NCI-H146 treated with DMSO at 0.1 percent for 48 hours (cell line): ENCODE measurements around the gene GPATCH8.
A peak's percentile ranks its signal among the peaks of the same experiment; 100 is the strongest.
"Not testable (repeated sequence)": the region's sequence is repeated elsewhere in the genome, so short reads cannot be mapped to it uniquely, and the experiment has no call there.

Source experiments
- DNase-seq: peaks from one replicate; lab custom pipeline; 2025; ENCODE audit not compliant: unreplicated experiment; lab: John Stamatoyannopoulos, UW

The GPATCH8 gene

GRCh38 chr17:44527954-44528353 is 24.7 kb upstream of the GPATCH8 start:
- no peak for DNase-seq

GRCh38 chr17:44527102-44527501 is 23.9 kb upstream of the GPATCH8 start:
- no peak for DNase-seq

- DNase-seq = no peak
Measured at GRCh38 chr17:44523672-44523972, 20.4 kb upstream of the GPATCH8 start.

- DNase-seq = peak; percentile 21
Measured at GRCh38 chr17:44522883-44523671, 19.9 kb upstream of the GPATCH8 start.

- no peak for DNase-seq
Measured at GRCh38 chr17:44518032-44518431, 14.8 kb upstream of the GPATCH8 start.

- DNase-seq = peak; percentile 87
Measured at GRCh38 chr17:44511241-44512134, 8.3 kb upstream of the GPATCH8 start.

- DNase-seq = not testable (repeated sequence)
Measured at GRCh38 chr17:44506939-44507604, 3.9 kb upstream of the GPATCH8 start.

- DNase-seq = peak; percentile 9
Measured at GRCh38 chr17:44502598-44503146, 534 bp downstream of the GPATCH8 start.

- DNase-seq = peak; percentile 17
Measured at GRCh38 chr17:44501866-44502375, 1.3 kb downstream of the GPATCH8 start.

GRCh38 chr17:44499722-44500121 is 3.5 kb downstream of the GPATCH8 start:
- DNase-seq = no peak

GRCh38 chr17:44496815-44497214 is 6.4 kb downstream of the GPATCH8 start:
- DNase-seq = no peak

- DNase-seq = no peak
Measured at GRCh38 chr17:44493339-44493738, 9.9 kb downstream of the GPATCH8 start.

GRCh38 chr17:44492706-44493272 is 10.4 kb downstream of the GPATCH8 start:
- DNase-seq = no peak

GRCh38 chr17:44489581-44489980 is 13.6 kb downstream of the GPATCH8 start:
- DNase-seq = no peak

GRCh38 chr17:44487170-44487569 is 16.0 kb downstream of the GPATCH8 start:
- no peak for DNase-seq

GRCh38 chr17:44473367-44473766 is 29.8 kb downstream of the GPATCH8 start:
- DNase-seq = no peak

GRCh38 chr17:44469676-44470075 is 33.5 kb downstream of the GPATCH8 start:
- DNase-seq = no peak

- no peak for DNase-seq
Measured at GRCh38 chr17:44467108-44467507, 36.1 kb downstream of the GPATCH8 start.

GRCh38 chr17:44466339-44466738 is 36.9 kb downstream of the GPATCH8 start:
- no peak for DNase-seq

GRCh38 chr17:44465897-44466296 is 37.3 kb downstream of the GPATCH8 start:
- DNase-seq = no peak

GRCh38 chr17:44465276-44465675 is 37.9 kb downstream of the GPATCH8 start:
- no peak for DNase-seq
